OCI-LY7 (cell line): Measurements from ENCODE around the gene FBXW7.

ENCODE experiments used
- CTCF ChIP-seq: fragments of 200-600 bp; sonication (generic); conservative IDR thresholded peaks from 2 replicates; pipeline ENCODE4 v1.5.1; 2014; ENCODE audit warnings: mild to moderate bottlenecking, antibody characterized with exemption, low read length, moderate library complexity, mixed read lengths
- EZH2phosphoT487 ChIP-seq: fragments of 200-600 bp; sonication (generic); IDR thresholded peaks from 2 replicates; pipeline ENCODE4 v1.6.1; 2018; ENCODE audit warnings: low read depth, borderline replicate concordance, mild to moderate bottlenecking, mixed run types, antibody characterized with exemption, low read length, moderate library complexity, mixed read lengths

- TF ChIP-seq CTCF, result no peak
- TF ChIP-seq EZH2phosphoT487, result no peak
Measured at GRCh38 chr4:152281822-152282221, 254.1 kb downstream of the FBXW7 start.
